Measurements from ENCODE around the gene TAF1B. TPM values are rescaled to one million over a fixed set of nuclear protein-coding genes. Genes with fewer than 3 reads are reported as not detected.

The TAF1B gene
- total RNA-seq, 1 donor from 2014 or later: 19.5 TPM

DNA sequence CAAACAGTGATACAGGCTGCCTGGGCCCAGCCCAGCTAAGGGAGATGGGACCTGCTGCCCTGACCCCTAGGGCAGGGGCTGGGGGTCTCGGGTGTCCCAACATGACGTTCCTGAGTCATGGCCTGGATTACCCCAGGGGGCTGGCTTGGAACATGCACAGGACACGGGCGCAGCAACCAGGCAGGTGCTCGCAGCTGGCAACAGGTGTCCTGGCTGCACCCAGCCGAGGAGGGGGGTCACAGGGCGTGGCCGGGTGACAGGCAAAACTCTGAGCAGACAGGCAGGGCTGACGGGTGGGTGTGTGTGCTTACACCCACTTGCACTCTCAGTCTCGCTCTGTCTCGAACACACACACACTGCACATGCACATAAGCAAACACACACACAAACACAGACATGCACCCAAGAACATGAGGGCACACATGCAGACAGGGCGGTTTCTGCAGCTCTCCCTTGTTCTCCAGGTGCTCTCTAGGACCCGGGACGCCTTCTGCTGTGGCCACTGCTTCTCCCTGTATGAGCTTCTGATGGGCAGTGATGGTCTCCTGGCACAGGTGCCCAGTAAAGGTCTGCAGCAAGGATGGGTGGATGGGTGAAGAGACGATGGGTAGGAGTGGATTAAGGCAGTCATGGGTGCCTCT lies 33.7 kb upstream of the TAF1B start:
- TF ChIP-seq, protein P1, sequence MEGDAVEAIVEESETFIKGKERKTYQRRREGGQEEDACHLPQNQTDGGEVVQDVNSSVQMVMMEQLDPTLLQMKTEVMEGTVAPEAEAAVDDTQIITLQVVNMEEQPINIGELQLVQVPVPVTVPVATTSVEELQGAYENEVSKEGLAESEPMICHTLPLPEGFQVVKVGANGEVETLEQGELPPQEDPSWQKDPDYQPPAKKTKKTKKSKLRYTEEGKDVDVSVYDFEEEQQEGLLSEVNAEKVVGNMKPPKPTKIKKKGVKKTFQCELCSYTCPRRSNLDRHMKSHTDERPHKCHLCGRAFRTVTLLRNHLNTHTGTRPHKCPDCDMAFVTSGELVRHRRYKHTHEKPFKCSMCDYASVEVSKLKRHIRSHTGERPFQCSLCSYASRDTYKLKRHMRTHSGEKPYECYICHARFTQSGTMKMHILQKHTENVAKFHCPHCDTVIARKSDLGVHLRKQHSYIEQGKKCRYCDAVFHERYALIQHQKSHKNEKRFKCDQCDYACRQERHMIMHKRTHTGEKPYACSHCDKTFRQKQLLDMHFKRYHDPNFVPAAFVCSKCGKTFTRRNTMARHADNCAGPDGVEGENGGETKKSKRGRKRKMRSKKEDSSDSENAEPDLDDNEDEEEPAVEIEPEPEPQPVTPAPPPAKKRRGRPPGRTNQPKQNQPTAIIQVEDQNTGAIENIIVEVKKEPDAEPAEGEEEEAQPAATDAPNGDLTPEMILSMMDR (IDR thresholded peaks at IDR 0.05): no peak
- ATAC-seq: no peak

DNA sequence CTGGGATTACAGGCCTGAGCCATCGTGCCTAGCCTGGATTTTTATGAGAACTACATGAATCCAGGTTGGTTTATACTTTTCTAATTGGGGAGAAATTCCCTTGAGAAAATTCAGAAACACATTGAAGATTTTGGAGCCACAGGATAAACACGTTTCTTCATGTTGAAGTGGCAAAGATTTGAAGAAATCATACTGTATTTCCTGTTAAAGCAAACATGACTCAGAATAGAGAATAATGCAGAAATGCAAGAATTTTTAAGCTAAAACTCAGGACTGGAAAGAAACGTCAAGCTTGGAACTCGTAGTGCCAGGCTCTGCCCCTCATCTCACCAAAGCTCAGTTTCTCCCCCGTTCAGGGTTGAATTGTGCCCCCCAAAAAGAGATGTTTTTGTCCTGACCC lies 32.1 kb upstream of the TAF1B start:
- Histone ChIP-seq H3K36me3 (no peaks in the 10 kb centered on the region), H3K9me3 (no peaks in the 10 kb centered on the region), H3K4me1 (peaks cover 11% of the 10 kb centered on the region), H3K4me3 (no peak overlapping the region), H3K27ac (no peak overlapping the region), H3K27me3 (no peaks in the 10 kb centered on the region)
- intact Hi-C loops (cut with DNase I): loop anchor here (5.0 kb wide), 1 partner anchor 236 kb away; no protein-coding TSS in a partner anchor
- no peak for ATAC-seq
- no peak for DNase-seq
- TF ChIP-seq, protein P1 (IDR thresholded peaks at IDR 0.05): no peak

More for the DNA sequence above, 33.7 kb upstream of the TAF1B start:
- no peak overlapping the region for H3K27ac ChIP-seq
- H3K36me3 ChIP-seq: no peaks in the 10 kb centered on the region
- H3K4me3 ChIP-seq: no peak overlapping the region
- intact Hi-C loops (cut with DNase I): loop anchor here (5.0 kb wide), 1 partner anchor 238 kb away; no protein-coding TSS in a partner anchor
- no peaks in the 10 kb centered on the region for H3K27me3 ChIP-seq
- H3K4me1 ChIP-seq: peaks cover 11% of the 10 kb centered on the region
- no peak for DNase-seq
- no peaks in the 10 kb centered on the region for H3K9me3 ChIP-seq

DNA sequence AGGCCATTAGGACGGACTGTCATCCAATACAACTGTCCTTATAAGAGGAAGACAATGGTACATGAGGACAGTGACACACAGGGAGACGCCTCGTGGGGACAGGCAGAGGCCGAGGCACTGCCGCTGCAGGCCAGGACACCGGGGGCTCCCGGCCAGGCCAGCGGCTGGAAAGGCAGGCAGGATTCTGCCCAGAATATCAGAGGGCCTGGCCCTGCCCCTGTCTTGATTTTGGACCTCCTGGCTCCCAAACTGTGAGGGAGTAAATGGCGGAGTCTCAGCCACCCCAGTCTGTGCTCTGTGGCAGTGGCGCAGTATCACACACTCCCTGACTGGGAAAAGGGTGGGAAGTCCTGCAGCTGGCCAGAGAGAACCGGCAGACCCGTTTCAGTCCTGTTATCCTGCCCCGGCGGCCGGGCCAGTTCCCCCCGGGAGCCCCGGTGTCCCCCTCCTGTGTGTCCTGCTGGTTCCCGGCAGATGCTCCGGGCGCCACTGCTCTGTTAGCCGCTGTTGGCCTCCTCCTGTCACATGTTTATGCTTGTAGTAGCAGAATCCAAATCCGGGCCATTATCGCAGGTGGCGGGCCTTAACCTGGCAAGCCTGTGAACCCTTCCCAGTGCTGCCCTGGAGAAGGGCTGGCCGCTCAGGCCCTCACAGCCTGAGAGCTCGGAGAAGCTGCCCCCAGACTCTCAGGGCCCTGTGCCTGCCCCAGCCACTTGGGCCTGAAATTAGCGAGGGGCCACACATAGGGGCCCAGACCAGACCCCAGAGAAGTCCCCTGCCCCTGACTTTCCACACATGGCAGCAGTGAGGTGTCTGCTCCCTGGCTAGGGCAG lies 31.4 kb upstream of the TAF1B start:
- TF ChIP-seq, protein P1 (IDR thresholded peaks at IDR 0.05): no peak
- ATAC-seq (no peak), DNase-seq (no peak)
- no peaks in the 10 kb centered on the region for H3K36me3 ChIP-seq
- no peak overlapping the region for H3K27ac ChIP-seq
- H3K4me3 ChIP-seq: no peak overlapping the region
- no peaks in the 10 kb centered on the region for H3K9me3 ChIP-seq
- H3K4me1 ChIP-seq: peaks cover 11% of the 10 kb centered on the region
- intact Hi-C loops (cut with DNase I): loop anchor here (5.0 kb wide), 1 partner anchor 235 kb away; no protein-coding TSS in a partner anchor
- H3K27me3 ChIP-seq: no peaks in the 10 kb centered on the region

DNA sequence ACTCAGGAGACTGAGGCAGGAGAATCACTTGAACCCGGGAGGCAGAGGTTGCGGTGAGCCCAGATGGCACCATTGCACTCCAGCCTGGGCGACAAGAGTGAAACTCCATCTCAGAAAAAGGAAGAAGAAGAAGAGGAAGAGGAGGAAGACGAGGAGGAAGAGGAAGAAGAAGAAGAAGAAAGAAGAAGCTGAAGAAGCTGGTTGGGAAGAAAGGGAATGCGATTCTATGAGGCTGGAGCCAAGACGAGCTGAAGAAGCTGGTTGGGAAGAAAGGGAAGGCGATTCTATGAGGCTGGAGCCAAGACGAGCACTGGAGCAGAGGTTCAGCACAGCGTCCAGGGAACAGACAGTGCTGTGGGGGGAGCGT lies 30.3 kb upstream of the TAF1B start:
- ATAC-seq: no peak
- TF ChIP-seq, protein P1 (IDR thresholded peaks at IDR 0.05): no peak
- H3K4me3 ChIP-seq: no peak overlapping the region
- H3K27ac ChIP-seq: no peak overlapping the region
- no peaks in the 10 kb centered on the region for H3K9me3 ChIP-seq
- H3K27me3 ChIP-seq: no peaks in the 10 kb centered on the region
- intact Hi-C loops (cut with DNase I): loop anchor here (5.0 kb wide), 1 partner anchor 234 kb away; no protein-coding TSS in a partner anchor
- no peaks in the 10 kb centered on the region for H3K36me3 ChIP-seq
- peaks cover 11% of the 10 kb centered on the region for H3K4me1 ChIP-seq
- no peak for DNase-seq

DNA sequence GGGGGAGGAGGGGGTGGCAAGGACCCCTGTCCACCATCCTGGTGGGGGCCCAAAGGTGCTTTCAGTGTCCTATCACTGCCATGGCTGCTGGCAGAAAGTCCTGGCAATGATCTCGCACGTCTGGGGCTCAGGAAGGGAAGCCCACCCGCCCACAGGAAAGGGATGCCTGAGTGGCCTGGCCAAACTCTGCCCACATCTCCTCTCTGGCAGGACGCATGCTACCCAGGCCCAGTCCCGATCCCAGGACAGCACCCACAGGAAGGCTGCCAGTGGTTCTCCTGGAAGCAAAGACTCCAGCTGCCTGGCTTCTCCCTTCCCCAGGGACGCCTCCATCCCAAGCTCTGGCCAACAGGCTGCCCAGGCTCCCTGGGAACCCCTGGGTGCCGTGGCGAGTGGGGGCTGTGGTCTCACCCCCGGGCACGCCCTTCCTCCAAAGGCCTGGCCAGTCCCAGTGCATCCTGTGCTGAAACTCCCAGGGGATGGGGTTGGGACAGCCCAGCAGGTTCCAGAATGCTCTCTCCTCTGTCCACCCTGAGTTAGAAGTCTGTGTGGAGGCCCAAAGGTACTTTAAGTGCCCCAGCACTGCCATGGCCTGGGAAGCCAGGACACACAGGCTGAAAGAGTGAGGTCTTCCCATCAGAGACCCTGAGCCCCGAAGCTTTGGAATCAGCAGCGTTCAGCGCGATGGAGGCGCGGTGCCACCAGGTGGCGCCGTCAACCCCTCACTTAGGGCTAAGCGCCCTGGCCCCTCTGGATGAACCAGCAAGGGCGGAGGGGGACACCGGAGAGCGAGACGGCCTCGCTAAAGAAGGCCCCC lies 29.8 kb upstream of the TAF1B start:
- no peaks in the 10 kb centered on the region for H3K9me3 ChIP-seq
- intact Hi-C loops (cut with DNase I): loop anchor here (5.0 kb wide), 1 partner anchor 234 kb away; no protein-coding TSS in a partner anchor
- TF ChIP-seq, protein P1 (IDR thresholded peaks at IDR 0.05): peak; percentile 90
- H3K27me3 ChIP-seq: no peaks in the 10 kb centered on the region
- no peak overlapping the region for H3K4me3 ChIP-seq
- DNase-seq (peak; percentile 84), ATAC-seq (peak; percentile 87)
- no peak overlapping the region for H3K27ac ChIP-seq
- H3K4me1 ChIP-seq: peaks cover 11% of the 10 kb centered on the region
- no peaks in the 10 kb centered on the region for H3K36me3 ChIP-seq
